HG02798 (cell line): ENCODE measurements around the gene ADRA2C.

ENCODE experiments used
- ATAC-seq: cut with Tn5 transposase; IDR thresholded peaks from one replicate; pipeline ENCODE4 v1.9.1; 2021; ENCODE audit warnings: mild to moderate bottlenecking; ENCODE audit not compliant: unreplicated experiment, poor library complexity

ADRA2C gene

DNA sequence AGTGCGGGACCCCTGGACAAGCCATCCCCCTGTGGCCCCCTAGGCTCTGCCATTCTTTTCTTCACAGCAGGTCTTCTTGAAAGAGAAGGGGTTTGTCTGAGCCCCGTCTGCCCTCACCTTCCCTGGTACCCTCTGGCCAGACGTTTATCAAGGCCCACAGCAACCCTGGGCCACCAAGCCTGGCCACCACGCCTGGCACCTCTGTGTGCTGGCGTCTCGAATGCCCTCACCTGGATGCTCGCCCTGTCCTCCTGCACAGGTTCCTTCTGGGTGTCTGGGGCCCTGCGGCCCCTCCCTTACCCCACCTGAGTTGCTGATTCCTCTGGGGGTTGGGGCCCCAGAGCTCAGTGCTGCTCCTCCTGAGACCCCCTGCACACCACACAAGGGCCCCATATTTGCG, 25.1 kb downstream of the ADRA2C start:
- no peak for ATAC-seq

DNA sequence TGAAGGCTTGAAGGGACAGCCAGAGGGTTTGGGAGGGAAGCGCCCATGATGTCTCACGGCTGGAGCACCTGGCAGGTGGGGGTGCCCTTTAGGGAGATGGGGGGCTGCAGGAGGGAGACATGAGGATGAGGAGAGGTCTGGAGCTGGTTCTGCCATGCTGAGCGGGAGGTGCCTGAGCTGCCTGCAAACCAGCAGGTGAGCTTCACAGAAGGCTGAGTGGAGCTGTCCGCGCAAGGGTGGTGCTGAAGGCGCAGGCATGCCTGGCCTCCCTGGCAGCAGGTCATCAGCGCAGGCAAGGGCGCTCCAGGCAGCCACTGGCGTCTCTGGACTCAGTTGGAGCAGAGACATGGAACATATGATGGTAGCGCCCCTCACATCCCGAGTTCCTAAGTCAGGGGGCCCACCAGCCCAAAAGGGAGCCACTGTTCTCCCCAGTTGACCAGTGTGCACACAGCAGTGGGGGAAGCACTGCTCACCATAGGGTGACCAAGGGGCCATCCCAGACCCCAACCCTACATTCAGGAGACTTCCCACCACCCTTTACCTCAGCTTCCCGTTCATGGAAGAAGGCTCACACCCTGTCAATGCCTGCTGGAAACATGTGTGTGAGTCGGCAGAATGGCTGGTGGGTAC, 25.8 kb downstream of the ADRA2C start:
- no peak for ATAC-seq

DNA sequence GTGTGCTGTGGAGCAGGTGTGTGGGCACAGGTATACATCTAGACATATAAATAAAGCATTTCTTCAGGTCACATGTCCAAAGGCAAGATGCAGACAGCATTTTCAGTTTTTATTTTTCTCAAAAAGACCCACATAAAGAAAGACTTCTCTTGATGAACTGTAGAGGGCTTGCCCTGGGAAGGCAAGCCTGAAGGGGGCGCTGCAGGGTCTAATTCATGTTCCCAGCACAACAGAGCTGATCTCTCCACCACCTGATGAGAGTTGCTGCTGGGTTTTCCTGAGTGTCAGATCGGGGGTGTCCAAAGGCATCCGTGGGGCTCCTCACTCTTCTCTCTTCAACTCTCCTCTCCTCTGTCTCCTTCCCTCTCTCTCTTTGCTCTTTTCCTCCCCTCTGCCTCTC, 26.6 kb downstream of the ADRA2C start:
- ATAC-seq, result no peak

DNA sequence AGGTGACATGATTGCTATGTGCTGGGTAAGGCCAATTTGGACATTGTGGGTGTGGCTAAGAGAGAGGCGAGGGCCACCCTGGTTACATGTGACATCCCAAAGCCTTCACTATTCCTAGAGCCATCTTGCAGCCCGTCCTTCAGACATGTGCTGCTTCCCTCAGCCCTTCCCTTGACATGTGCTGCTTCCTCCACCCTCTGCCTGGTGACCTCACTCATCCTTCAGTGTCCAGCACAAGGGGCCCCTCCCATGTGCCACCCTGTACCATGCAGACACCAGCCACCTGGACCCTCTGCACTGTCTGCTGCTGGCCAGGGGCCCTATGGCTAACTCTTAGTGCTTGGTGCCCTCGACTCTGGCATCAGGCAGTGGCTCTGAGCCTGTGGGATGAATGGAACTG, 27.4 kb downstream of the ADRA2C start:
- ATAC-seq, result no peak

DNA sequence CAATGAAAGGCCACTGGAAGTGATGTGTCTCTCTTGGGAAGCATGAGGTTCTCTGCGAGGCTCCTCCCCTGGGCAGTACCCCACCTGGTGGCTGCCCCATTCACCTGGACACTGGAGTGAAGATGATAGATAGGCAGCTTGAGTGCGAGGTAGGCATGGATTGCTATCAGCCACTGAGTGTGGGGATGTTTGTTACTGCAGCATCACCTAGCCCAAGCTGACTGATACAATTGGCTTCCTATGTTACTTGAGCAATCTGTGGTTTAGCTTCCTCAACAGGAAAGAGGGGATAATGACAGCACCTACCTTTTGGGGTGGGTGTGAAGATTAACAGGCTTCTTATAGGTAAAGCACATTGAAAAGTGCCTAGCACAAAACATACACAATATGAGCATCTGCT, 30.8 kb downstream of the ADRA2C start:
- no peak for ATAC-seq

DNA sequence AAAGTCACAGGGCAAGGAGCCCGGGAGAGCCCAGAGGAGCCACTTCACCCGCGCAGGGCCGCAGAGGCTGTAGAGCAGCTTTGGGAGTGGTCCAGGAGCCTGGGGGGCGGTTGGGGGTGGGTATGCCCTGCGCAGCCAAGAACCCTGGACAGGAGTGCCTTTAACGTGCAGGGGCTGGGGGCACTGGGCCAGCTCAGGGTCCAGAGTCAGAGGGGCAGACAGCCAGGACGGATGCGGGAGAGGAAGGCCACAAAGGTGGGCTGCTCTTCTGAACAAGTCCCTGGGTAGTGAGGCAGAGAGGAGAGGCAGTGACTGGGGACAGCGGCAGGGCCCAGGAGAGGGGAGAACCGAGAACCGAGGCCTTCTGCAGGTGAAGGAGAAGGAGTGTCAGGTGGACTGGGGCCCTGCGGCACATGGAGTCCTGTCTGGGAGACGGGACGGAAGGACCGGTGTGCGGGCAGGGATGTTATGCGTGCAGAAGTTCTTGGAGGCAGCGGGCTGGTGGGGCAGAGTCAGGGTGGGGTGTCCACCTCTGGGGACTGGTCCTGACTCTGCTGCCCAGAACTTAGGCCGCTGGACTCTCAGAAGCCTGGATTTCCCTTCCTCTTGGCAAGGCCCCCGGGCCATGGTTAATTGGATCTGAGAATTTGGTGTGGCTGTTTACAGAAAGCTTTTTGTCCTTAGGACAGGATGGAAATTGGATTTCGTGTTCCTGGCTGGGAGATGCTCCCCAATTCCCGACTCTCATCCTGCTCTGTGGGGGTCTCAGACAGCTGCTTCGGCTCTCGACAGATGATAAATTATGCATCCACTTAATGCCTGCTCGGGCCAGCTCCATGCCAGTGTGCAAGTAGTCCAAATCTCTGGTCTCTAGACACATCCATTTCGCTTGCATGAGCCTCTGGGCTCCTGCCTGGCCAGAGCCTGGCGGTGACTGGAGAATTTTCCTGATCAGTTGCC, 31.9 kb downstream of the ADRA2C start:
- ATAC-seq, result no peak

DNA sequence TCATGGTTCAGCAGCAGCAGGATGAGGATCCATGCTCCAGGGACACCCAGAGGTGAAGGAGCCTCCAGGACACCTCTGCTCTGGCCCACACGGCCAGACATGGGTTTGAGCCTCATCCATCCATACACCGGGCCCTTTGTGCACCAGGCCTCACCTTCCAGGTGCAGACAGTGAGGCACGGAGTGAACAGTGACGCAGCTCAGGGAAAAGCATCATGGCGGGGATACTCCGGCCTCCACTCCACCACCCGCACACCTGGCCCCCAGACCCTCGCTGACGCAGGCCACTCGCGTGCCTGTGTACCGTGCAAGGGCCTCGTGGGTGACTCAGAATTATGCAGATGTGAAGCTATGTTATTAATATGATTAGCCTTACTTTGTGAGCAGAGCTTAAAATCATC, 33.3 kb downstream of the ADRA2C start:
- no peak for ATAC-seq

DNA sequence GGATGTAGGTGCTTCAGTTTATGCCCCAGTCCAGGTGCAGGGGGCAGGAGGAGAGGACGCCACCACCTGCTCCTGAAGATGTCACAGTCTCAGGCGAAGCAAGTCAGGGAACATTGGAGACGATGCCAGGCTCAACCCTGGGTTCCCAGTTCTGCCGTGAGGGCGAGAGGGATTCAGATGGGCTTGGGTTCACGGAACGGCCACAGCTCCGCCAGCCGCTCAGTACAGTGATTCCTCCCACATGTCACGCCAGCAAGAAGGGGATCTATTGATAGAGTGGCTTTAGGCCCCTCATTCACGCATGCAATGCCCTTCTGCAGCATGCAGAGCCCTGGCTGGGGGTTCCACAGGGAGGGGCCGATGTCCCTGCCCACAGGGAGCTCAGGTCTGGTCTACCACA, 34.2 kb downstream of the ADRA2C start:
- no peak for ATAC-seq

DNA sequence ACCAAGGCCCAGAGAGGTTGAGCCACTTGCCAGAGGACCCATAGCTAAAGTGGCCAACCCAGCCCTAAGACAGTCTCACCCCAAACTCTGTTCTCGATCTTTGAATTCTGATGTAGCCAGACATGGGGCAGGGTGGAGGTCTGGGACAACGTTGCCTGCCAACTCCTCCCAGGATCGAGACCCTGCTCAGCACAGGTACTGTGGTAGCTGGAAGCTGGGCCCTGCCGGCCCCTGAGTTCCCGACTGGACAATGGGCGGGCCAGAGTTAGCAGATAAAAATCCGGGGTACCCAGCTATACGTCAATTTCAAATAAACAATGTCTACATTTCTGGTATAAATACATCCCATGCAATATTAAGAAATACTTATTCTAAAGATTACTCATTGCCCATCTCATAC, 35.3 kb downstream of the ADRA2C start:
- ATAC-seq, result no peak

DNA sequence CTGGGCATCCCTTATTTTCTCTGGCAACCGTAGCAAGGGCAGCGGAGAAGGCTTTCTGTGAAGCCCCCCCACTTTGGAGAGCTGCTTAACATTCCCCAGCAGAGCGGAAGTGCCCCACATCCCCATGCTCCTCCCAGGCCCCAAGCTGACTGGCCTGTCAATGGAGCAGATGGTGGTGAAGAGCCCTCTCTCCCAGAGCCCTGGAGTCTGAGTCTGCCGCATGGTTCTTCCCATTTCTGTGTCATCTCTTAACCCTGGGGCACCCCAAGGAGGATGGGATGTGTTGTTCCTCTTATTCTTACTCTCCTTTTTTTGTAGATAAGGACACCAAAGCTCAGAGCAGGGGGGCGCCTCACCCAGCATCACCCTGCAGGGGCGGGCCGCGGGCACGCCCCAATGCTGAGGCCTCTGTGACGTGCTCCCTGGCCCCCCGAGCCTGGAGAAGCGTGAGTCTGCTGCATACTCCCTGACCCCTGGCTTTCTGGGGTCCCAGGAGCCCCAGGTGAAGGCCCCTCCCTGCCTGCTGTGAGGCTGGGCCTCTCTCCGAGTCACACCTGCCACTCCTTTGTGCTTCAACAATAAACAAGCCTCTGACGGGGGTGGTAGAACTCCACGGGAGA, 35.9 kb downstream of the ADRA2C start:
- no peak for ATAC-seq

DNA sequence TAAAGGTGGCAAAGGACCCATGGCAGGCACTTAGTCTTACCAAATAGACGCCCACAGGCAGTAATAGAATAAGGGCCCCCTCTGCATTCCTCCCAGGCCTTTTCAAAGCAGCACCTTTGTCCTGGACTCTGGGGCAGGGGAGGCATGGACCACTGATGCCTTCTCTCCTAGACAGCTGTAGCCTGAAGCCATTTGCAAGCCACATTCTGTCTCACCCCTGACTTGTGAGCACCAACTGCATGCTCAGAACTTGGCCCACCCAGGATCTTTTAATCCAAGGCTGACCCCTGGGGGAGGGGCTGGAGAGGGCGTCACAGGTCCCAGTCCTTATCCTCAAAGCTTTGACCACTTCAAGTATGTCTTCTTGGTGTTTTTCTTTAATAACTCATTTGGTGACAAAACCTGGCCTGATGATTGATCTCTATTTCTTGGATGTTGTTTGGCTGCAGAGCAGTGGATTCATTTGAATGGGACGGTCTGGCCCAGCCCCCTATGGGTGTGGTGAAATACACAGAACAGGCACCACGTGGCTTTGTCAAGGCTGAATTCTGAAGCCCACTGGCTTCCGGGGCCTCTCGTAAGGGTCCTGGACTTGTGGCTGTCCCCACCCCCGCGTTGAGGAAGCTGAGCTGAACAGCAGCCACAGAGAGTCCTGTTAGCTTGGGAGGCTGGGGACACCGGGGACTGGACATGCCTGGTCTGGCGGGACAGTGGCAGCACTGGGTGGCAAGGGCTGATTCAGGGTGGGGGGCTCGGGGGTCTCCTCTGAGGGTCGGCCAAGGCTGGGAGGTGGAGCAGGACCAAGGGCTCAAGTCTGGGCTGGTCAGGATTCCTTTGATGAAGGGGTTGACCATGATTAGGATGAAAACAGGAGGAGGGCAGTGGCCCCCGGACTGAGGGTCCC, 36.6 kb downstream of the ADRA2C start:
- no peak for ATAC-seq

DNA sequence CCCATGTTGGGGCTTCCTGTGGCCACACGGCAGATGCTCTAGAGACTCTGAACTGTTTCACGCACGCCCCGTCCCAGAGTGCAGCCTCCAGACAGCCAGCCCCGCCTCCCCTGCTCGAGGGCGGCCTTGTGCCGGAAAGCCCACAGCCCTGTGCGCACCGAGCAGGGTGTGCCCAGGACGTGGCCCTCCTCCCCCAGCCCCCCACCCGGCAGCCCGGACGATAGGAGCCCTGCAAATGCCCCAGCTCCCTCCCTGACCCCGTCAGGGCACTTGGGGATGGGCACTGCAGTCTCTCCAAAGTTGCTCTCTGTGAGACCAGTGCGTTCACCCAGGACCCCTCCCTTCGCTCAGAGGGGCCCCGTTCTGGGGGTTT, 37.3 kb downstream of the ADRA2C start:
- ATAC-seq, result no peak

DNA sequence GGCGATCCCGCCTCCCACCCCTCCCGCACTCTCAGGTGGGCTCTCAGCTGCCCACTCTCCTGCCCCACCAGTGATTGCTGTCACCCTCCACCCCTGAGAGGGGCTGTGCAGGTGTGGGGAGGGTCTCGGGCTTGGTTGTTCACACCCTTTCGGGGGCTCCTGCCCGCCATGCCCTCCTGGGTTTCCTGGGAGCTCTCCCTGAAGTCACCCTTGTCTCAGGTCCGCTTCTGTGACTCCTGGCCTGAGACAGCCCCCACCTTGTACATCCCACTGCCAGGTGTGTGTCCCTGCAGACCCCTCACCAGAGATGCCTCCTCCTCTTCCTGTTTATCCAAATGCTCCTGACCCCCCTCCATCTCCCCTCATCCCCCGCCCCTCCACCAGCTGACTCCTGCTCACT, 37.8 kb downstream of the ADRA2C start:
- no peak for ATAC-seq

DNA sequence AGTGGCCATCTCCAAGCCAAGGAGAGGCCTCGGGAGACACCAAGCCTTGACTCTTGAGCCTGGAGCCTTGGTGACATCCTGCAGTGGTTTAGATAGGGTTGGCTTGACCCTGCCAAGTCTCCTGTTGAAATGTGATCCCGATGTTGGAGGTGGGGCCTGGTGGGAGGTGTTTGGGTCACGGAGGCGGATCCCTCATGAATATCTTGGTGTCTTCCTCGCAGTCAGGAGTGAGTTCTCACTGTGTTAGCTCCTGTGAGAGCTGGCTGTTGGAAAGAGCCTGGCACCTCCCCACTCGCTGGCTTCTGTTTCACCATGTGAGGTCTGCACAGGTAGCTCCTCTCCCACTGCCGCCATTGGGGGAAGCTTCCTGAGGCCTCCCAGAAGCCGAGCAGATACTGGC, 38.8 kb downstream of the ADRA2C start:
- ATAC-seq, result no peak

DNA sequence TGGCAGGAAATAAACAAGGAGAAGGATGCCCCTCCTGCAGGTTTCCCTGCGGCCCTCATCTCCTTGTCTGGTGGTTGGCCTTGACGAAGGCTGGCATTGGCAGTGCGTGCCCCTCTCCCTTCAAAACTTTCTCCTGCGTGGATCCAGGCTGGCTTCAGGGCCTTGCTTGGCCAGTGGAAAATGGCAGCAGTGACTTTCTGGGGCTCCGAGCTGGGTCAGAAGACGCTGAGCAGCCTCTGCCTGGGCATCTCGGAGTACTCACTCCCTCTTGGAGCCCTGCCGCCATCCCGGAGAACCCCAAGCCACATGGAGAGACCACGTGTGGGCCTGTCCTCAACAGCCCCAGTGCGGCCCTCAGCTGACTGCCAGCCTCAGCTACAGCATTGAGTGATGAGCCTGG, 39.5 kb downstream of the ADRA2C start:
- ATAC-seq, result no peak

DNA sequence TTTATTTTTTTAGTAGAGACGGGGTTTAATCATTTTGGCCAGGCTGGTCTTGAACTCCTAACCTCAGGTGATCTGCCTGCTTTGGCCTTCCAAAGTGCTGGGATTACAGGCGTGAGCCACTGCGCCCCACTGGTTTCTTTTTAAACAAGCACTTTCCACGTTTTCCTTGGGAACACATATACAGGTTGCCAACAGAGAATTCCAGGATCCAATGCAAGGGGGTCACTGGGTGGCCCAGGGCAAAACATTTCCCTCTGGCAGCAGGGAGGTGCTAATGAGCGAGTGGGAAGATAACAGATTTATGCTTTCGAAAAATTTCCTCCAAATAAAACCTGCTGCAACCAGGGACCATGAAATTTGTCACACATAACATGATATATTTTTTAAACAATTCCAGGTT, 41.1 kb downstream of the ADRA2C start:
- no peak for ATAC-seq

DNA sequence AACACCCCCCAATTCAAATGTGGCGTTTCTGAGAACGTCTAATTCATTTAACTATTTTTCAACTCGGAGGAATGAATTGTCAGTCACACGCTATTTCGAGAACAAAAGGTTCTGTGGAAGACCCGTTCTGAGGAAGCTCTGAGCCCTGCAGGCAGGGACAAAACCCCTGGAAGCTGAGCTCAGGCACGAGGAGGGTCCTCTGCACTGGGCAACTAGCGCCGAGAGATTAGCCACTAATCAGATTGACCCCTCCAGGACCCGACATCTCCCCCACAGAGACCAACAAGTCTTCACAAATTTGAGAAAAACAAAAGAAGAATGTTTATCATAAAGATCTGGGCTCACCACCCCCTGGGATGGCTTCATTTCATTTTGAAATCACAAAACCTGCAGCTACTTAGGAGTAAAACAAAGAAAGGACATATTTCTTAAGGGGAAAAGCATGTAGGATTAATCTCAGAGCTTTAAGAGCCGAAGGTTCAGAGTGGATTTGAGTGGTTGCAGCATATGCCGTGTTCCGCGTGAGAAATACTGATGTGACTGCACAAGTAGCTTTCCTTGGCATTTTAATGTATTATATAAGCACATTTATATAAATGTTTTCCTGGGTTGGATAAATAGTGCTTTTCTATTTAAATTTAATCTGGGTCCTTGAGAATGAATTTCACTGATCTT, 41.8 kb downstream of the ADRA2C start:
- ATAC-seq, result no peak

DNA sequence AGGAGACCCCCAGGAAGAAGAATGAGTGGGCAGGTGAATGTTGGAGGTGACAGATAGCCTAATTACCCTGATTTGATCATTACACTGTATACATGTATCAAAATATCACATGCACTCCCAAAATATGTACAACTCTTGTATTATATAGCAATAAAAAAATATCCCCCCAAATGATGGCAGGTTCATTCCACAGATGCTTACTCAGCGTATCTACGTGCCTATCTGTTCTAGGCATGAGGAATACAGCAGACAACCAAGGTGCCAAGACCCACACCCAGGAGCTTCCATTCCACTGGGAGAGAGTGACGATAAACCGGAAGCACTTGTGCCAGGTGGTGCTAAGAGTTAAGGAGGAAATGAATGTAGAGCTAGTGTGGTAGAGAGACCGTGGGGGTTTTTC, 42.4 kb downstream of the ADRA2C start:
- no peak for ATAC-seq

DNA sequence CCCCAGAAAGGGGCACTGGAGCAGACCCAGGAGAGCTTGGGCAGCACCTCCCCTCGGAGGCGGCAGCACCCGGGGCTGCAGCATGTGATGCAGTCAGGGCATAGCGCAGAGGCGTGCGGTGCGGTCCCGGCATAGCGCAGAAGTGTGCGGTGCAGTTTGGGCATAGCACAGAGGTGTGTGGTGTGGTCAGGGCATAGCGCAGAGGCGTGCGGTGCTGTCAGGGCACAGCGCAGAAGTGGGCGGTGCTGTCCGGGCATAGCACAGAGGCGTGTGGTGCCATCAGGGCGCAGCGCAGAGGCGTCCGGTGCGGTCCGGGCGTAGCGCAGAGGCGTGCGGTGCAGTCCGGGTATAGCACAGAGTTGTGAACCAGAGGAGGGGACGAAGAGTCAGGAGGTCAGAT, 42.8 kb downstream of the ADRA2C start:
- ATAC-seq, result no peak
